T-helper 2 cell treated with Interferon-gamma antibody and Interleukin-4, amounts not matched to agents 5 μg/mL and 100 μg/mL, for 36 hours (primary cell): ENCODE data around the gene MLXIP.

ENCODE experiments used
- DNase-seq: peaks from one replicate; pipeline ENCODE4 v3.0.0; 2021; ENCODE audit warnings: low spot score
- H3K27ac Mint-ChIP-seq: one replicate; pipeline ENCODE4 v1.8.0; 2021; ENCODE audit warnings: mild to moderate bottlenecking, mixed read lengths
- H3K27me3 Mint-ChIP-seq: one replicate; pipeline ENCODE4 v1.8.0; 2021; ENCODE audit warnings: low read depth, mixed read lengths
- H3K36me3 Mint-ChIP-seq: one replicate; pipeline ENCODE4 v1.8.0; 2021; ENCODE audit warnings: low read depth, mixed read lengths
- H3K4me1 Mint-ChIP-seq: one replicate; pipeline ENCODE4 v1.8.0; 2021; ENCODE audit warnings: low read depth, mixed read lengths
- H3K4me3 Mint-ChIP-seq: one replicate; pipeline ENCODE4 v1.8.0; 2022; ENCODE audit warnings: mild to moderate bottlenecking, moderate library complexity, mixed read lengths
- H3K9me3 Mint-ChIP-seq: one replicate; pipeline ENCODE4 v1.8.0; 2021; ENCODE audit warnings: mixed read lengths

The MLXIP gene

DNA sequence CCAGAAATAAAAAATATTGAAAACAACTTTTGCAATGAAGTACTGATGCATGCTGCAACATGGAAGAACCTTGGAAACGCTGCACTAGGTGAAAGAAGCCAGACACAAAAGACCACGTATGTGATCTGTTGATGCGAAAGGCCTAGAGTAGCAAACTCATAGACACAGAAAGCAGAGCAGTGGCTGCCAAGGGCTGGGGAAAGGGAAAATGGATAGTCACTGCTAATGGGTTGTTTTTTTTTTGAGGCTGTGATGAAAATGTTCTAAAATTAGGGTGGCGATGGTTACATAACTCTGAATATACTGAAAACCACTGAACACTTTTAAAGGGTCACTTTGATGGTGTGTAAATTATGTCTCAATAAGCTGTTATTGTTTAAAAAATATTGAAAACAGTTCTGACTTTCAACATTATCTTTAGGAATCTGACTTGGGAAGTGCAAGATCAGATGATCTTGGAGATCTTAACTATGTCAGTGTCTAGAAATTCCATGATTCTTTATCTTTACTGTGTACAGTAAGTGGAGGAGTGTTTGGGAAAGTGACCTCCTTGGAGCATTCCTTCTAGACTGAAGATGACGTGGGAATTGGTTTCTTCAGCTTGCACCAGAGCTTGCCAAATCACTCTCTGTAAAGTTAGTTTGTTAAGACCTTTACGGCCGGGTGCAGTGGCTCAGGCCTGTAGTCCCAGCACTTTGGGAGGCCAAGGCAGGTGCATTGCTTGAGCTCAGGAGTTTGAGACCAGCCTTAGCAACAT lies 12.4 kb downstream of the MLXIP start:
- Mint-ChIP-seq H3K9me3 (no peaks in the 10 kb centered on the region), H3K36me3 (peaks cover 30% of the 10 kb centered on the region), H3K27ac (no peak overlapping the region), H3K27me3 (no peaks in the 10 kb centered on the region), H3K4me3 (no peak overlapping the region), H3K4me1 (peaks cover 28% of the 10 kb centered on the region)
- no peak for DNase-seq

DNA sequence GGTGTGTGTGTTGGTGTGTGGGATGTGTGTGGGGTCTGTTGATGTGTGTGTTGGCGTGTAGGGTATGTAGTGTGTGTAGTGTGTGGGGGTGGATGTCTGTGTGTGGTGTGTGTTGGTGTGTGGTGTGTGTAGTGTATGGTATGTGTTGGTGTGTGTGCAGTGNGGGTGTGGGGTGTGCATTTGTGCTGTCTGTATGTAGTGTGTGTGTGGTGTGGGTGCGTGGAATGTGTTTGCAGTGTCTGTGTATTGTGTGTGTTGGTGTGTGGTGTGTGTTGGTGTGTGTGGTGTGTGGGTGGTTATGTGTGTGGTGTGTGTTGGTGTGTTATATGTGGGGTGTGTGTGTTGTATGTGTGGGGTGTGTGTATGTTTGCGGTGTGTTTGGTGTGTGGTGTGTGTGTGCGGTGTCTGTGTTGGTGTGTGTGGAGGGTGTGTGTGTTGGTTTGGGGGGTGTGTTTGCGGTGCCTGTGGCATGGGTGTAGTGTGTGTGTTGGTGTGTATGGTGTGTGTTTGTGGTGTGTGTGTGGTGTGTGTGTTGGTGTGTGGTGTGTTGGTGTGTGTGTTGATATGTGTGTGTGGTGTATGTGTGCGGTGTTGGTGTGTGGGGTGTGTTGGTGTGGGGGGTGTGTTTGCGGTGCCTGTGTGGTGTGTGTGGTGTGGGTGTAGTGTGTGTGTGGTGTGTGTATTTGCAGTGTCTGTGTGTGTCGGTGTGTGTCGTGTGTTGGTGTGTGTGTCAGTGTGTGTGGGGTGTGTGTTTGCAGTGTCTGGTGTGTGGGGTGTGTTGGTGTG lies 14.7 kb downstream of the MLXIP start:
- H3K4me3 Mint-ChIP-seq, result no peak overlapping the region
- no peaks in the 10 kb centered on the region for H3K9me3 Mint-ChIP-seq
- peaks cover 15% of the 10 kb centered on the region for H3K36me3 Mint-ChIP-seq
- no peak overlapping the region for H3K27ac Mint-ChIP-seq
- H3K27me3 Mint-ChIP-seq, result no peaks in the 10 kb centered on the region
- peaks cover 25% of the 10 kb centered on the region for H3K4me1 Mint-ChIP-seq
- no peak for DNase-seq

DNA sequence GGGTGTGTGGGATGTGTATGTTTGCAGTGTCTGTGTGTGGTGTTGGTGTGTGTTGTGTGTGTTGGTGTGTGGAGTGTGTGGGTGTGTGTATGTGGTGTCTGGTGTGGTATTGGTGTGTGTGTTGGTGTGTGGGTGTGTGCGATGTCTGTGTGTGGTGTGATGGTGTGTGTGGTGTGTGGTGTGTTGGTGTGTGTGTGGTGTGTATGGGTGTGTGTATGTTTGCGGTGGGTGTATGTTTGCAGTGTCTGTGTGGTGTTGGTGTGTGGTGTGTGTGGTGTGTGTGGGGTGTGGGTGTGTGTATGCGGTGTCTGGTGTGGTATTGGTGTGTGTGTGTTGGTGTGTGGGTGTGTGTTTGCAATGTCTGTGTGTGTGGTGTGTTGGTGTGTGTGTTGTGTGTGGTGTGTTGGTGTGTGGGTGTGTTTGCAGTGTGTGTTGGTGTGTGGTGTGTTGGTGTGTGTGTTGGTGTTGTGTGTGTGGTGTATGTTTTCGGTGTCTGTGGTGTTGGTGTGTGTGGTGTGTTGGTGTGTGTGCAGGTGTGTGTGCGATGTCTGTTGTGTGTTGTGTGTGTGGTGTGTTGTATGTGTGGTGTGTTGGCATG lies 15.7 kb downstream of the MLXIP start:
- H3K4me1 Mint-ChIP-seq, result peaks cover 31% of the 10 kb centered on the region
- H3K36me3 Mint-ChIP-seq, result peaks cover 15% of the 10 kb centered on the region
- no peaks in the 10 kb centered on the region for H3K27me3 Mint-ChIP-seq
- H3K27ac Mint-ChIP-seq, result no peak overlapping the region
- DNase-seq, result no peak
- no peak overlapping the region for H3K4me3 Mint-ChIP-seq
- H3K9me3 Mint-ChIP-seq, result no peaks in the 10 kb centered on the region

DNA sequence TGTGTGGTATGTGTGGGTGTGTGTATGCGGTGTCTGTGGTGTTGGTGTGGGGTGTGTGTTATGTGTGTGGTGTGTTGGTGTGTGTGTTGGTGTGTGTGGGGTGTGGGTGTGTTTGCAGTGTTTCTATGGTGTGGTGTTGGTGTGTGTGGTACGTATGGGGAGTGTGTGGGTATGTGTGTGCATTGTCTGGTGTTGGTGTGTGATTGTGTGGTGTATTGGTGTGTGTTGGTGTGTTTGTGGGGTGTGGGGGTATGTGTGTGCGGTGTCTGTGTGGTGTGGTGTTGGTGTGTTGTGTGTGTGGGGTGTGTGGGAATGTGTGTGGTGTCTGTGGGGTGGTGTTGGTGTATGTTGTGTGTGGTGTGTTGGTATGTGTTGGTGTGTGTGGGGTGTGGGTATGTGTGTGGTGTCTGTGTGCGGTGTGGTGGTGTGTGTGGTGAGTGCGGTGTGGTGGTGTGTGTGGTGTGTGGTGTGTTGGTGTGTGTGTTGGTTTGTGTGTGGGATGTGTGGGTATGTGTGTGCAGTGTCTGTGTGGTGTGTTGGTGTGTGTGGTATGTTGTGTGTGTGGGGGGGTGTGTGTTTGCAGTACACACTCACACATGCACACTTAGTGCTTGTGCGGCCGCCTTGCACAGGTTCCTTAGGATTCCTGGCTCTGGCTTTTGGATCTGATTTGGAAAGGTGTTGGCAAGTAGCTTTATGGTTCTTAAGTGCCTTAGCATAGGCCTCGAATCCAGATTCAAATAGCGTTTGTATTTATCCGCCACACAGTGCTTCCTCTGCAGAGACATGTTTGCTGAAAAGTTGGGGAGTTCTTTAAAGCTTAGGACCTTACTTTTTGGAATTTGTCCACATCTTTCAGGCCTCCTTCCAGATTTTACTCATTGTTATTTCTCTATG lies 16.4 kb downstream of the MLXIP start:
- Mint-ChIP-seq H3K9me3 (no peaks in the 10 kb centered on the region), H3K4me1 (peaks cover 33% of the 10 kb centered on the region), H3K4me3 (no peak overlapping the region), H3K27me3 (no peaks in the 10 kb centered on the region), H3K36me3 (peaks cover 11% of the 10 kb centered on the region), H3K27ac (no peak overlapping the region)
- no peak for DNase-seq

DNA sequence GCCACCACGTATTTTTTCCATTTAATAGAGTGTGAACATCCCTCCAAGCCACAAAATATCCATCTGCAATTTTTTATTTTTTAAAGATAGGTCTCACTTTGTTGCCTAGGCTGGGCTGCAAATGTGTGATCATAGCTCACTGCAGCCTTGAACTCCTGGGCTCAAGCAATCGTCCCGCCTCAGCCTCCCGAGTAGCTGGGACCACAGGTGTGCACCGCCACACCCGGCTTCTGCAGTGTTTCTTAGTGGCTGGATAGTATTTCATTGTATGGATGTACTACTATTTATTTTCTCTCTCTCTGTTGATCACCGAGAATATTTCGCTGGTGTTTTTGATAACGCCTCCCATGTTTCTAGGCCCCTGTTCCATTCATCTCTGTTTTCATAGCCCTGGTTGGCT lies 17.5 kb downstream of the MLXIP start:
- no peaks in the 10 kb centered on the region for H3K27me3 Mint-ChIP-seq
- no peak overlapping the region for H3K4me3 Mint-ChIP-seq
- DNase-seq, result no peak
- no peak overlapping the region for H3K27ac Mint-ChIP-seq
- H3K9me3 Mint-ChIP-seq, result no peaks in the 10 kb centered on the region
- peaks cover 37% of the 10 kb centered on the region for H3K4me1 Mint-ChIP-seq
- peaks cover 7% of the 10 kb centered on the region for H3K36me3 Mint-ChIP-seq

DNA sequence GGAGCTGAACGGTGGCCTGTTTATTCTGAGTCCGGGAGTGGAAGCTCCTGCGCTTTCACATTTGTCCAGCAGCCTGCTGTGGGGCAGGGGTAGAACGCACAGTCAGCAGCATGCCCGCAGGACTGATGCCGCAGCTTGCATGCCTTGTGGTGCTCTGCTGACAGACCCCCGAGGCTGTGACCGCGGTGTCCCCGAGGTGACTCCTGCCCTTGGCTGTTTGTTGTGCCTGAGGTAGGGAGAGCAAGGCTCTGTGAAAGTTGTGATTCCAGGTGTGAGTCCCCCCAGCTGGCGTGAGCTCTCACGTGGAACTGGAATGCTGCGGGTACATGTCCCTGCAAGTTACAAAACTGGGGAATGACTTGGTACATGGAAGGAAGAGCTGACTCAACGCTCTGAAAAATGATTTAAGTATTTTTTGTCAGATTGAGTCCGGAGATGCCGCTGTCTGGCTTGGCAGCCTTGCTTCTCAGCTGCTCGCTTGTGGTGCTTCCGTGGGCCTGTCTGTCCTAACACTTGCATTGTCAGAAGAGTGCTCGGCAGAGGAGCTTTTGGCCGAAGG lies 18.1 kb downstream of the MLXIP start:
- no peaks in the 10 kb centered on the region for H3K9me3 Mint-ChIP-seq
- H3K27me3 Mint-ChIP-seq, result no peaks in the 10 kb centered on the region
- no peak overlapping the region for H3K4me3 Mint-ChIP-seq
- DNase-seq, result no peak
- H3K36me3 Mint-ChIP-seq, result peaks cover 4% of the 10 kb centered on the region
- no peak overlapping the region for H3K27ac Mint-ChIP-seq
- peaks cover 37% of the 10 kb centered on the region for H3K4me1 Mint-ChIP-seq

DNA sequence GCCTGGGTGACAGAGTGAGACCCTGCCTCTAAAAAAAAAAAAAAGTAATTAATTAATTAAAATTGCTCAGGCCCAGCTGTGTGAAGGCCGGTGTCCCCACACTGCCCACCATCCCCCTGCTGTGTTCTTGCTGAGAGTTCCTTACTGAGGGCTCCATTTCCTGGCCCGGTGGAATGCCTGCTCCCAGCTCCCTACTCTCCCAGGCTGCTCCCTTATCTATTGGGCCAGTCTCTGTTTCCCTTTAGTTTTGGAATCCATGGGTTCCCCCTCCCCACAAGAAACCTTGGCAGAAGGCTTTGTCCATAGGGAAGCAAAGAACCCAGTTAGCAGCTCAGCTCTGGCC lies 19.0 kb downstream of the MLXIP start:
- DNase-seq, result no peak
- peaks cover 37% of the 10 kb centered on the region for H3K4me1 Mint-ChIP-seq
- no peaks in the 10 kb centered on the region for H3K27me3 Mint-ChIP-seq
- H3K27ac Mint-ChIP-seq, result peak overlapping the region; percentile 55
- peaks cover 6% of the 10 kb centered on the region for H3K36me3 Mint-ChIP-seq
- H3K9me3 Mint-ChIP-seq, result no peaks in the 10 kb centered on the region
- H3K4me3 Mint-ChIP-seq, result no peak overlapping the region

DNA sequence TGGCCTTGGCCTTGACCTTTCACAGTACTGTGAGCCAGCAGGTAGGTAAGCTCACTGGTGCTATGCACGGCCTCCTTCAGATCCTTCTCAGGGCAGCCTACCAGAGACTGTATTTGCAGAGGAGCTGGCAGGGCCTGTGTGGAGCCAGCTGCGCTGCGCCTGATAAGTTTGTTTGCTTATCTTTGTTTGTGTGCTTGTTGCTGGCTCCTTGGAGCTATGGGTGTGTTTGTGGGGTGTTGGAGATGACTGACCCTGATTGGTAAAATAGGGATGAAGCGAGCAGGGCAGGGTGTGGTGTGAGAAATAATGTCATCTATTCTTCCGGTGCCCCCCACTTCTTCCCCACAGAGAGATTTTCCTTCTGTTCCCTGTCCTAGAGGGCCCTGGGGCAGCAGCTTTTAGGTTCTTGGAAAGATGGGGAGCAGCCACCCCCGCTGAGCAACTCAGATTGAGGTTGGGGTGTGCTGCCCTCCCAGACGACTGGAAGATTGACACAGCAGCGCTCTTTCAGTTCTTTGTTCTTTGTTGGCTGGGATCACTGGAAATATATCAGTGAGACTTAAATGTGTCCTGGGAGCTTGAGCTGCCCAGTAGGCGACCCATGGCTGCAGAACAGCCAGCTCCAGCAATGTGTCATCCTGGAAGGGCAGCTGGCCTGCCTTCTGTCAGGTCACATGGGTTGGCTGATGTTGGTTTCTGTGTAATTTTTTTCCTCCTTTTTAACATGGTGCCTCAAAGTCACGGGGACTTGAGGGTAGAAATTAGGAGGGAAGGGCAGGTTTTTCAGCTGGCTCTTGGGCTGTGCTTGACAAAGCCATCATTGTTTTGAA lies 19.6 kb downstream of the MLXIP start:
- Mint-ChIP-seq H3K36me3 (peaks cover 6% of the 10 kb centered on the region), H3K4me3 (no peak overlapping the region), H3K4me1 (peaks cover 37% of the 10 kb centered on the region), H3K27ac (peak overlapping the region; percentile 55), H3K9me3 (no peaks in the 10 kb centered on the region), H3K27me3 (no peaks in the 10 kb centered on the region)
- no peak for DNase-seq

DNA sequence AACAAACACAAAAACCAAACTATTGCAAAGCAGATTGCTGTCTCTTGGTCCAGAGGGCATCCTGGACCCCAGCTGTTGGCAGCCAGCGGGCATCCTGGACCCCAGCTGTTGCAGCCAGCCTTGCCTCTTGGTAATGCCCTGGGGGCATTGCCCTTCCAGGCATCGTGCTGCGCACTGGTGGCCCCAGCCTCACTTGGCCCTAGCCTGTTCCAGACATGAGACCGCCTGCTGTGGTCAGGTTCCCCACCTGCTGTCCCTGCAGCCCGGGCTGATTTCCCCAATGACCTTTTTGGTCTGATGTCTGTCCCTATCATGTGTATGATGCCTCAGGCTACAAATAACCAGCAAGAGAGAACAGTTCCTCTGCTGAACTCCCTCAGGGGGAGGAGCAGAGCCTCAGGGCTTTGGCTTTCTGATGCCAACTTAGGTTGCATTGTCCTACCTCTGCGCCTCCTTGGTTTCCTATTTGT lies 20.8 kb downstream of the MLXIP start:
- H3K4me3 Mint-ChIP-seq, result peak overlapping the region; percentile 67
- H3K36me3 Mint-ChIP-seq, result peaks cover 6% of the 10 kb centered on the region
- H3K27ac Mint-ChIP-seq, result peak overlapping the region; percentile 75
- H3K9me3 Mint-ChIP-seq, result no peaks in the 10 kb centered on the region
- DNase-seq, result no peak
- H3K4me1 Mint-ChIP-seq, result peaks cover 37% of the 10 kb centered on the region
- H3K27me3 Mint-ChIP-seq, result no peaks in the 10 kb centered on the region

DNA sequence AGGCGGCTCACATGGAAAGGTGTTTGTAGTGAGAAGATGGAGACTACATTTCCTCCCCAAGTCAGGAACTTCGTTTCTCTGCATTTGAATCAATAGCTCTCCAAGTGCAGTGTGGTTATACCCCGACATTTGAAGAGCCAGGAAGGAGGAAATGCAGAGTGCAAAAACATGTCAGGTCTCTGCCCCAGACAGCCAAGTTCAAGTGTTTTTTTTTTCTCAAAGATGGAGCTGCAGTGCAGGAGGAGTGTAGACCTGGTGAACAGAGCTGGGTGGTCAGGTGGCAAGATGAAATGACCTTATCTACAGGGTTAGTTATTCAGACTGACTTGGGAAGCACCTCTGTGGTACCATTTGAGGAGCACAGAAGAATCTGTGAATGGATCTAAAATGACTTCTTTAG lies 21.3 kb downstream of the MLXIP start:
- Mint-ChIP-seq H3K27me3 (no peaks in the 10 kb centered on the region), H3K4me3 (peak overlapping the region; percentile 67), H3K9me3 (no peaks in the 10 kb centered on the region), H3K27ac (peak overlapping the region; percentile 75), H3K36me3 (peaks cover 7% of the 10 kb centered on the region), H3K4me1 (peaks cover 40% of the 10 kb centered on the region)
- no peak for DNase-seq

DNA sequence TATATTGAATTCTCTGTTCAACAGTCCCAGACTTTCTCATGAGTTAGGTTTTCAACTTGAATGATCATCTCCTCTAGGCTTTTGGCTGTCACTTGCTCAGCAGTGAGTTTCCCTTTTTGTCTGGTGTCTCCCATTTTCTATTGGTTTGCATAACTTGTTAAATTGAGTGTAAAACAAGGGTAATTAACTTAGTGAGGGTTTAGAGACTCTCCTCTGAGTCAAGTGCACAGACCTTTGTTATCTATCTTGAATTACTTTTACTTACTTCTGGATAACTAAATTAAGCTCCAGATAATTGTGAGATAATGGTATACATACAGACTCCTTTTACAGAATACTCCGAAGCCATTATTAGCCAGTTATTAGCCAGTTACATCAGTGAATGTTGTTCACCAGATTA lies 22.0 kb downstream of the MLXIP start:
- Mint-ChIP-seq H3K27ac (no peak overlapping the region), H3K9me3 (no peaks in the 10 kb centered on the region), H3K4me3 (no peak overlapping the region), H3K27me3 (no peaks in the 10 kb centered on the region), H3K36me3 (peaks cover 9% of the 10 kb centered on the region), H3K4me1 (peaks cover 43% of the 10 kb centered on the region)
- DNase-seq, result no peak

DNA sequence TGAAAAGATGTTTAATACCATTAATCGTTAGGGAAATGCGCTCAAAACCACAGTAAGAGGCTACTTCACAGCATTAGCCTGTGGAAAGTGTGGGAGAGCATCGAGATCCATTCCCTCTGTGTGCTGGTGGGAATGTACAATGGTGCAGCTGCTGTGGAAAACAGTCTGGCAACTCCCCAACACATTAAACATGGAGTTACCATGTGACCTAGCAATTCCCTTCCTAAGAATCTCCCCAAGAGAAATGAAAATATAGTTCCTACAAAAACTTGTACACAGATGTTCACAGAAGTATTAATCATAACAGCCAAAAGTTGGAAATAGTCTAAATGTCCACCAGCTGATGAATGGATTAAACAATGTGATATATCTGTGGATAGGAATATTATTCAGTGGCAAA lies 23.8 kb downstream of the MLXIP start:
- DNase-seq, result no peak
- Mint-ChIP-seq H3K36me3 (peaks cover 13% of the 10 kb centered on the region), H3K4me3 (no peak overlapping the region), H3K4me1 (peaks cover 50% of the 10 kb centered on the region), H3K9me3 (no peaks in the 10 kb centered on the region), H3K27ac (no peak overlapping the region), H3K27me3 (no peaks in the 10 kb centered on the region)

DNA sequence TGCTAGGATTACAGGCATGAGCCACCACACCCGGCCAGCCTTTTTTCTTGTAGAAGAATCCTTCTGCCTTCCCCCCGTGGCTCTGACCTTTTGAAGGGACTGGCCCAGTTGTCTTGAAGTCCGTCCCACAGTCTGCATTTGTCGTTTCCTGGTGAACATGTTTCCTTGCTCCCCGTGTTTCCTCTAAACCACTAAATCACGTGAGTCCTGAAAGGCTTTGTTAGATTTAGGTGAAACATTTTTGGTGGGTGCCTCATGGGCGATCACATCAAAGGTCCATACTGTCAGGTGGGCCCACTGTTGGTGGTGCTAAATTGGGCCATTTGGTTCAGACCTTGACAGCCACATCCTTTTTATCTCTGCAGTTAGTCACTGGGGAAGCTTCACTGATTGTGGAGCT lies 26.3 kb downstream of the MLXIP start:
- DNase-seq, result peak; percentile 17
- Mint-ChIP-seq H3K36me3 (peaks cover 10% of the 10 kb centered on the region), H3K27me3 (no peaks in the 10 kb centered on the region), H3K4me1 (peaks cover 38% of the 10 kb centered on the region), H3K27ac (no peak overlapping the region), H3K9me3 (no peaks in the 10 kb centered on the region), H3K4me3 (peak overlapping the region; percentile 40)
